ENCODE data around the gene GPATCH2L.

The GPATCH2L gene

GRCh38 chr14:76250302-76250701 is 98.6 kb downstream of the GPATCH2L start:
- no peaks in the 10 kb centered on the region for H3K36me3 ChIP-seq (ENCODE audit: low read length)
- no peaks in the 10 kb centered on the region for H3K27me3 ChIP-seq (ENCODE audit: low read length)
- no peak overlapping the region for H2AFZ ChIP-seq (ENCODE audit: low read depth, low read length, severe bottlenecking)
- H3F3A ChIP-seq (ENCODE audit: insufficient read depth) = no peaks in the 10 kb centered on the region
- H3K9me3 ChIP-seq (ENCODE audit: insufficient read depth, low read length) = no peaks in the 10 kb centered on the region
- H3K4me2 ChIP-seq (ENCODE audit: low read depth, low read length, poor library complexity, severe bottlenecking) = no peak overlapping the region
- no peak overlapping the region for H3K4me3 ChIP-seq (ENCODE audit: insufficient read depth, low read length, poor library complexity, severe bottlenecking)
- H3K79me2 ChIP-seq (ENCODE audit: insufficient read depth, low read length) = no peaks in the 10 kb centered on the region
- no peak for TF ChIP-seq EZH2phosphoT487 (conservative IDR thresholded peaks at IDR 0.05; ENCODE audit: low read length)
- TF ChIP-seq, protein P1, sequence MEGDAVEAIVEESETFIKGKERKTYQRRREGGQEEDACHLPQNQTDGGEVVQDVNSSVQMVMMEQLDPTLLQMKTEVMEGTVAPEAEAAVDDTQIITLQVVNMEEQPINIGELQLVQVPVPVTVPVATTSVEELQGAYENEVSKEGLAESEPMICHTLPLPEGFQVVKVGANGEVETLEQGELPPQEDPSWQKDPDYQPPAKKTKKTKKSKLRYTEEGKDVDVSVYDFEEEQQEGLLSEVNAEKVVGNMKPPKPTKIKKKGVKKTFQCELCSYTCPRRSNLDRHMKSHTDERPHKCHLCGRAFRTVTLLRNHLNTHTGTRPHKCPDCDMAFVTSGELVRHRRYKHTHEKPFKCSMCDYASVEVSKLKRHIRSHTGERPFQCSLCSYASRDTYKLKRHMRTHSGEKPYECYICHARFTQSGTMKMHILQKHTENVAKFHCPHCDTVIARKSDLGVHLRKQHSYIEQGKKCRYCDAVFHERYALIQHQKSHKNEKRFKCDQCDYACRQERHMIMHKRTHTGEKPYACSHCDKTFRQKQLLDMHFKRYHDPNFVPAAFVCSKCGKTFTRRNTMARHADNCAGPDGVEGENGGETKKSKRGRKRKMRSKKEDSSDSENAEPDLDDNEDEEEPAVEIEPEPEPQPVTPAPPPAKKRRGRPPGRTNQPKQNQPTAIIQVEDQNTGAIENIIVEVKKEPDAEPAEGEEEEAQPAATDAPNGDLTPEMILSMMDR (IDR thresholded peaks at IDR 0.05; ENCODE audit: insufficient read depth, low read length, poor library complexity, severe bottlenecking) = no peak
- H3K9ac ChIP-seq (ENCODE audit: low read length) = no peak overlapping the region
- no peak overlapping the region for H3K27ac ChIP-seq (ENCODE audit: low read depth, low read length)
- no peaks in the 10 kb centered on the region for H3K9me2 ChIP-seq (replicated peaks; ENCODE audit: insufficient read depth, low read length)
- no peaks in the 10 kb centered on the region for H4K20me1 ChIP-seq (ENCODE audit: low read depth, low read length)

GRCh38 chr14:76252471-76252870 is 100.7 kb downstream of the GPATCH2L start:
- TF ChIP-seq EZH2phosphoT487 (conservative IDR thresholded peaks at IDR 0.05; ENCODE audit: low read length) = no peak
- TF ChIP-seq, protein P1 (IDR thresholded peaks at IDR 0.05; ENCODE audit: insufficient read depth, low read length, poor library complexity, severe bottlenecking) = no peak
- H3K36me3 ChIP-seq (ENCODE audit: low read length) = no peaks in the 10 kb centered on the region

GRCh38 chr14:76253111-76253510 is 101.4 kb downstream of the GPATCH2L start:
- H3K4me2 ChIP-seq (ENCODE audit: low read depth, low read length, poor library complexity, severe bottlenecking) = no peak overlapping the region
- no peaks in the 10 kb centered on the region for H3K36me3 ChIP-seq (ENCODE audit: low read length)
- no peaks in the 10 kb centered on the region for H3F3A ChIP-seq (ENCODE audit: insufficient read depth)
- H3K9me2 ChIP-seq (replicated peaks; ENCODE audit: insufficient read depth, low read length) = no peaks in the 10 kb centered on the region
- no peaks in the 10 kb centered on the region for H3K27me3 ChIP-seq (ENCODE audit: low read length)
- H3K9me3 ChIP-seq (ENCODE audit: insufficient read depth, low read length) = no peaks in the 10 kb centered on the region
- H3K79me2 ChIP-seq (ENCODE audit: insufficient read depth, low read length) = no peaks in the 10 kb centered on the region
- TF ChIP-seq, protein P1 (IDR thresholded peaks at IDR 0.05; ENCODE audit: insufficient read depth, low read length, poor library complexity, severe bottlenecking) = no peak
- TF ChIP-seq EZH2phosphoT487 (conservative IDR thresholded peaks at IDR 0.05; ENCODE audit: low read length) = no peak
- no peaks in the 10 kb centered on the region for H4K20me1 ChIP-seq (ENCODE audit: low read depth, low read length)
- no peak overlapping the region for H3K4me3 ChIP-seq (ENCODE audit: insufficient read depth, low read length, poor library complexity, severe bottlenecking)
- no peak overlapping the region for H2AFZ ChIP-seq (ENCODE audit: low read depth, low read length, severe bottlenecking)
- H3K9ac ChIP-seq (ENCODE audit: low read length) = no peak overlapping the region
- H3K27ac ChIP-seq (ENCODE audit: low read depth, low read length) = no peak overlapping the region

More at GRCh38 chr14:76252471-76252870, 100.7 kb downstream of the GPATCH2L start:
- Histone ChIP-seq H3K9me2 (replicated peaks; ENCODE audit: insufficient read depth, low read length) (no peaks in the 10 kb centered on the region), H3K9me3 (ENCODE audit: insufficient read depth, low read length) (no peaks in the 10 kb centered on the region), H3K4me2 (ENCODE audit: low read depth, low read length, poor library complexity, severe bottlenecking) (no peak overlapping the region), H3K9ac (ENCODE audit: low read length) (no peak overlapping the region), H3K79me2 (ENCODE audit: insufficient read depth, low read length) (no peaks in the 10 kb centered on the region), H3F3A (ENCODE audit: insufficient read depth) (no peaks in the 10 kb centered on the region), H3K27ac (ENCODE audit: low read depth, low read length) (no peak overlapping the region), H4K20me1 (ENCODE audit: low read depth, low read length) (no peaks in the 10 kb centered on the region), H3K4me3 (ENCODE audit: insufficient read depth, low read length, poor library complexity, severe bottlenecking) (no peak overlapping the region), H2AFZ (ENCODE audit: low read depth, low read length, severe bottlenecking) (no peak overlapping the region), H3K27me3 (ENCODE audit: low read length) (no peaks in the 10 kb centered on the region)

Data from SU-DHL-6 (cell line).